ENCODE data around the gene SIKE1.
"Not testable (repeated sequence)": the region's sequence is repeated elsewhere in the genome, so short reads cannot be mapped to it uniquely, and the experiment has no call there.

Gene SIKE1

GRCh38 chr1:114755006-114755931 is 25.2 kb downstream of the SIKE1 start:
- no peak for DNase-seq (ENCODE audit: low spot score)

GRCh38 chr1:114753702-114754101 is 26.8 kb downstream of the SIKE1 start:
- not testable (repeated sequence) for DNase-seq (ENCODE audit: low spot score)

DNA sequence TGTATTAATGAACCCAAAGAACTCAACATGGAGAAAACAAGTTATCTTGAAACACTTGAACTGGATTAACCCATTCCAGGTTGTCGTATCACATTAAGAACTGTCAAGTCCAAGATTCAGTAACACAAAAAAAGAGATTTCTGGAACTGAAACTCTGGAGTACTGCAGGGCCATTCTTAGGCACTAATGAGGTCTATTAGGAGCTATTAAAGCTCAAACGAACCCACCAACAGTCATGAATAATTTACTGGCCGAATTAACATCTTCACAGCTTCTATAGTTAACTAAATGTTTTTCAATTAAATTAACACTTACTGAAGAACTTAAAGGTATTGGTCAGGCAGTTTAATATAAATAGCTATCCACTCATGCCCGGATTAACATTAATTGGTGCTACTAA is 27.3 kb downstream of the SIKE1 start:
- DNase-seq (ENCODE audit: low spot score), result no peak

DNA sequence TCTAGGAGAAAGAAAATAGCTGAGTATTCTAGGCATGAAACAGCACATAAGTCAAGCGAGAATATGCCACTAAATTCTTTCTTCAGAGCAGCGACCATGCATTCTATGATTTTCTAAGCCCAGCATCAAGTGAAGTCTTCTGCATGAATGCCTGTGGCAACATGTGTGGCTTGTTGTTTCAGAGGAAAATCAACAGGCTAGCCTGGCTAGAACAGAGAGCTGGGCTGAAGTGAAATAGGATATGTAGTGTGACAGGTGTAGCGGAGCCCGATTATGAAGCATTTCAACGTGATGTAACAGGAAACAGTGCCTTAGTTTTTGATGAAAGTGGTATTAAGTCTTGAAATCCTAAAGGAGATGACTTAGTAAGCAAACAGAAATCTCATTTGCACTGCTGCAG is 29.7 kb downstream of the SIKE1 start:
- no peak for DNase-seq (ENCODE audit: low spot score)

- no peak for DNase-seq (ENCODE audit: low spot score)
These were observed 30.6 kb downstream of the SIKE1 start for GRCh38 chr1:114749835-114750234.

GRCh38 chr1:114746450-114747121 is 33.9 kb downstream of the SIKE1 start:
- DNase-seq (ENCODE audit: low spot score), result no peak

DNA sequence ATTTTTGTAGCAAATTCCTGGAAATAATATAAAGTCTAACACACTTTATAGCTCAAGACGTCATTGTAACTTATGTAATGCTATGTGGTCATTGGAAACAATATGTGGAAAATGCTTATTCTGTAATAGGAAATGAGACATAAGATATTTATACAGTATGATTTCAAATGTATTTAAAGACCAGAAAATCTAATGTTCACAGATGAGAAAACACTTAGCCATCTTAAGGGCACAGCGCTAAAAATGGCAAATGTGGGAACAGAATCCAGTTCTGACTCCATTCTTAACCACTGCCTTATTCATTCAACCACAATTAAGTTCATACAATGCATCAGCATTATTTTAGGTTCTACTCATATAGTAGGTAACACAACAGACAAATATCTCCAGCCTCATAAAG is 35.2 kb downstream of the SIKE1 start:
- DNase-seq (ENCODE audit: low spot score), result no peak

DNA sequence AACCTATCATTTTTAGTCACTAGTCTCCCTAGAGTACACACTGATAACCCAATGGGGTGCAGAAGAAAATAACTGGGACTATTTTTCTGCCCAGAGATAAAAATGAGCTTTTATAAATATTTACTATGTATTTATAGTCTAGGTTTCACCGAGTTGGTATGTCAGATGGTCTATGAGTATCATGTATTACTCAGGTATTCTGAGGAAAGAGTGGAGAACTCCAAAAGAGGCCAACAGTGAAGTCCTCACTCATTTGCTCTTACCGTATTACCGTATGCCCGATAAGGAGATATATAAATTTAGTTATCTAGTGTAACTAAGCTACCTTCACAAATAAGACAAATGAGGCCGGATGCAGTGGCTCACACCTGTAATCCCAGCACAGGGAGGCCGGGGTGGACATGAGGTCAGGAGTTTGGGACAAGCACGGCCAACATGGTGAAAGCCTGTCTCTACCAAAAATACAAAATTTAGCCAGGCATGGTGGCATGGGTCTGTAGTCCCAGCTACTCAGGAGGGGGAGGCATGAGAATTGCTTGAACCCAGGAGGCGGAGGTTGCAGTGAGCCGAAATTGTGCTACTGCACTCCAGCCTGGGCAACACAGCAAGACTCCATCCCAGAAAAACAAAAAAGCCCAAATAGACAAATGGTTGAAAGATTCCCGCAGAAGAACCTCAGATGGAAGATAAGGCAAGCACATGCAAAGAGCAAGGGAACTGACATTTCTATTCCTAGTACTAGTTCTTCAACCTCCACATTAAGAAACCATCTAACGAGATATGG is 38.3 kb downstream of the SIKE1 start:
- no peak for DNase-seq (ENCODE audit: low spot score)

- DNase-seq (ENCODE audit: low spot score), result no peak
These were observed 40.2 kb downstream of the SIKE1 start for GRCh38 chr1:114740331-114740730.

DNA sequence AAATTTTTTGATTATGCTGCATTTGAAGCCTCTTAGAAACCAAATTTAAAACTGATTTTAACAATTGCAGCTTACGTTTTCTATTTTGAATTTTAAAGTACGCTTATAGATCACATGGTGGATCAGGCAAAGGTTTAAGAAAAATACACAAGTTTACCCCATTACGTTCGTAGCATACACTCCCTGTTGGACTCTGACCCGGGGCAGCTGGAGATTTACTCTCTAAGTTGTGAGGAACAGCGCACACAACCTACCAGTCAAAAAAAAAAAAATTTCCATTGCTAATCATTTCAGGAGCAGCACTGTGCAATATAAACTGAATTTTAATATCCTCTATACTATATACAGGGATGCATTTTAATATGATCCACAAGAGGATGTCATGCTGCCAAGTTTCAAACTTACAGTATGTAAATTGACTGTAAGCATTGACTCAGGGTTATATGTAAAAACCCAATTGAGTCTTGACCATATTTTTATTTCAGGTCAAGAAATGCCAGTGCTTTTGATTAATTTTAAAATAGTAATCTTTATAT is 43.1 kb downstream of the SIKE1 start:
- DNase-seq (ENCODE audit: low spot score), result no peak

GRCh38 chr1:114735479-114735878 is 45.0 kb downstream of the SIKE1 start:
- DNase-seq (ENCODE audit: low spot score), result no peak

GRCh38 chr1:114729782-114730181 is 50.7 kb downstream of the SIKE1 start:
- no peak for DNase-seq (ENCODE audit: low spot score)

- DNase-seq (ENCODE audit: low spot score), result no peak
These were observed 51.9 kb downstream of the SIKE1 start for GRCh38 chr1:114728553-114728952.

- DNase-seq (ENCODE audit: low spot score), result no peak
These were observed 55.3 kb downstream of the SIKE1 start for GRCh38 chr1:114725230-114725629.

DNA sequence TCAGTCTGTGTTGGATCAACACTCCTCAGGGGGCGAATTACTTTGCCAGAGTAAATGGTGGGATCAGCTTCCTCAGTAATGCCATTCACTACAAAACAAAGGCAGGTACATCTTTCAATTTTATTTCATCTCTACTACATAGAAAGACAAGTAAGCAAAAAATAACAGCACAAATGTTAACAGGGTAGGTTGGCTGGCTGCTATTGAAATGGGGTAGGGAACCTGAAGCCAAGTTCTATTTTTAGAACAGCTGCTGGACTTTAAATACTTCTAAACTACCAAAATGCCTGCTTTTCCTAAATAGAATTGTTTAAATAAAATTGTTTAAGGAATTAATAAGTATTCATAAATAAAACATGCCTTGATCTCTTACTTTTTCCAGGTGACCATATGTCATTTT is 56.6 kb downstream of the SIKE1 start:
- DNase-seq (ENCODE audit: low spot score), result no peak

GRCh38 chr1:114723457-114723856 is 57.0 kb downstream of the SIKE1 start:
- no peak for DNase-seq (ENCODE audit: low spot score)

- DNase-seq (ENCODE audit: low spot score), result no peak
These were observed 60.0 kb downstream of the SIKE1 start for GRCh38 chr1:114720492-114720891.

Measured in AG08395 (cell line).